T-helper 22 cell (primary cell): Measurements from ENCODE around the gene FKBP9.
"Not testable (repeated sequence)": the region's sequence is repeated elsewhere in the genome, so short reads cannot be mapped to it uniquely, and the experiment has no call there.

Experiments
- DNase-seq: peaks from one replicate; pipeline ENCODE4 v3.0.0-alpha.2; 2020; ENCODE audit warnings: low read depth

The FKBP9 gene

GRCh38 chr7:32957326-32958045, at the start of gene FKBP9:
TSS of gene FKBP9 (plus strand) at chr7:32957440. CDS start at chr7:32957574, 134 bp downstream.
- DNase-seq = no peak

- no peak for DNase-seq
These were observed 47.0 kb upstream of the FKBP9 start for GRCh38 chr7:32910195-32910594.

GRCh38 chr7:32914184-32914583, 43.1 kb upstream of the FKBP9 start:
- no peak for DNase-seq

- DNase-seq = no peak
These were observed 42.2 kb upstream of the FKBP9 start for GRCh38 chr7:32915041-32915536.

GRCh38 chr7:32916006-32916405, 41.2 kb upstream of the FKBP9 start:
- DNase-seq = no peak

- not testable (repeated sequence) for DNase-seq
These were observed 40.2 kb upstream of the FKBP9 start for GRCh38 chr7:32916994-32917393.

GRCh38 chr7:32921896-32922295, 35.3 kb upstream of the FKBP9 start:
- no peak for DNase-seq

- DNase-seq = no peak
These were observed 28.4 kb upstream of the FKBP9 start for GRCh38 chr7:32928785-32929298.

- no peak for DNase-seq
These were observed 27.7 kb upstream of the FKBP9 start for GRCh38 chr7:32929430-32930143.

- DNase-seq = no peak
These were observed 26.9 kb upstream of the FKBP9 start for GRCh38 chr7:32930378-32930777.

- DNase-seq = no peak
These were observed 21.7 kb upstream of the FKBP9 start for GRCh38 chr7:32935558-32935957.

GRCh38 chr7:32936689-32937088, 20.6 kb upstream of the FKBP9 start:
- no peak for DNase-seq

- DNase-seq = no peak
These were observed 19.7 kb upstream of the FKBP9 start for GRCh38 chr7:32937344-32938174.

- DNase-seq = no peak
These were observed 16.1 kb upstream of the FKBP9 start for GRCh38 chr7:32941181-32941580.

GRCh38 chr7:32941681-32942414, 15.4 kb upstream of the FKBP9 start:
- DNase-seq = no peak

- peak; percentile 32 for DNase-seq
These were observed 14.6 kb upstream of the FKBP9 start for GRCh38 chr7:32942415-32943251.

- DNase-seq = no peak
These were observed 13.8 kb upstream of the FKBP9 start for GRCh38 chr7:32943252-32944030.

- no peak for DNase-seq
These were observed 9.7 kb upstream of the FKBP9 start for GRCh38 chr7:32947420-32947983.

- no peak for DNase-seq
These were observed 9.0 kb upstream of the FKBP9 start for GRCh38 chr7:32948202-32948601.

- no peak for DNase-seq
These were observed 4.4 kb upstream of the FKBP9 start for GRCh38 chr7:32952876-32953275.
